Pancreas (tissue), 10 donors: ENCODE results near the gene ADCYAP1R1. TPM values are rescaled to one million over a fixed set of nuclear protein-coding genes. Genes with fewer than 3 reads are reported as not detected.

Source experiments
- ATAC-seq, 4 donors: fragments of 200-7000 bp; cut with Tn5 transposase; one replicate each; pipeline versions ENCODE4 v1.8.0 to v1.9.1; 2020; ENCODE audit warnings: mild to moderate bottlenecking in 4 of 4, moderate library complexity in 4 of 4
- DNase-seq, 6 donors: peaks; one replicate each; pipeline ENCODE4 v3.0.0-alpha.2; 2020
- FAIRE-seq: peaks from 2 replicates; lab custom pipeline; 2012; peaks lifted over from hg19 to GRCh38; lab: Jason Lieb, UNC
- H3K27ac ChIP-seq, 4 donors: fragments of 200-600 bp; sonication (generic); 1 replicate in 3 of 4; 2 replicates in 1 of 4; pipeline versions ENCODE4 v1.5.0 to v1.8.0; 2020
- H3K27me3 ChIP-seq, 4 donors: fragments of 200-600 bp; one replicate each; pipeline ENCODE4 v1.8.0; 2021
- H3K36me3 ChIP-seq, 3 donors: fragments of 200-600 bp; sonication (generic) in 1 of 3; one replicate each; pipeline versions ENCODE4 v1.5.0 to v1.8.0; 2020 to 2021
- H3K4me1 ChIP-seq, 3 donors: fragments of 200-600 bp; one replicate each; pipeline ENCODE4 v1.8.0; 2021
- H3K4me3 ChIP-seq, 4 donors: fragments of 200-600 bp; sonication (generic) in 2 of 4; one replicate each; pipeline versions ENCODE4 v1.5.0 to v1.8.0; 2020 to 2021
- H3K9me3 ChIP-seq, 4 donors: fragments of 200-600 bp; one replicate each; pipeline ENCODE4 v1.8.0; 2021
- CTCF ChIP-seq, 4 donors: fragments of 200-600 bp; sonication (generic) in 3 of 4; IDR thresholded peaks; one replicate each; pipeline versions ENCODE4 v1.5.0 to v1.8.0; 2021; ENCODE audit warnings: antibody characterized with exemption in 4 of 4
- WGBS, 2 donors: extraction: QIAGEN DNeasy Blood & Tissue Kit; methylation state at CpG; one replicate each; pipeline ENCODE4 v1.1.7; 2013; 5-methylcytosine and 5-hydroxymethylcytosine counted together
- intact Hi-C, 3 donors: fragments of 100-400 bp; cut with DNase I; formaldehyde crosslinking; loops; one replicate each; pipeline versions ENCODE4 v1.11.1 to v1.14.2; 2022
- polyA plus RNA-seq, 2 donors: library from polyadenylated mRNA; stranded (reverse); fragments of 200-250 nt; gene quantifications; one replicate each; pipeline ENCODE4 v1.2.3, GENCODE V29; 2013
- total RNA-seq, 6 donors: library from RNA; stranded (reverse); fragmentation: NEBNext Ultra II Directional in 4 of 6; extraction: Animal tissue kit (Norgen Biotek cat#: 25700) in 4 of 6; gene quantifications; one replicate each; pipeline versions ENCODE4 v1.2.1 to v1.2.4, GENCODE V29; 2021 to 2023
- donor health status: healthy with polysubstance abuse.
- donor health status: DM: no; HTN: no; CAD: no; lungs with moderate emphysema.
- donor health status: DM: no; HTN: no; CAD: no.
- donor health status: control.
- donor health status: control.
- donor health status: Bipolar disorder and iron deficiency.
- donor health status: DM: yes; HTN: yes; CAD: no.
- donor health status: DM: no; HTN: no; CAD: no.
- donor health status: DM: no; HTN: no; CAD: no.
- donor health status: DM: yes; HTN: yes; CAD: no.

Gene ADCYAP1R1
- total and polyA plus RNA-seq, 8 donors, result 0.27 to 2.7 (median 0.55) TPM

- no peak for FAIRE-seq
- H3K4me1 ChIP-seq, result no peaks in the 10 kb centered on the region
- no peak for TF ChIP-seq CTCF (IDR thresholded peaks at IDR 0.05)
Measured at GRCh38 chr7:31007634-31008033, 44.5 kb upstream of the ADCYAP1R1 start.

GRCh38 chr7:31014826-31015225 lies 37.3 kb upstream of the ADCYAP1R1 start:
- no peak for DNase-seq
- no peaks in the 10 kb centered on the region for H3K4me1 ChIP-seq
- no peaks in the 10 kb centered on the region for H3K9me3 ChIP-seq
- TF ChIP-seq CTCF (IDR thresholded peaks at IDR 0.05), result no peak
- no peak overlapping the region for H3K4me3 ChIP-seq
- no peak for FAIRE-seq
- ATAC-seq, result no peak
- no peaks in the 10 kb centered on the region for H3K36me3 ChIP-seq
- intact Hi-C loops, result no loop called here
- no peak overlapping the region for H3K27ac ChIP-seq
- H3K27me3 ChIP-seq, result no peaks in the 10 kb centered on the region
- 63 to 82% methylated on average over 3 of the region's 3 CpGs for WGBS, 2 donors

More at GRCh38 chr7:31007634-31008033, 44.5 kb upstream of the ADCYAP1R1 start:
- intact Hi-C loops, result no loop called here
- H3K36me3 ChIP-seq, result no peaks in the 10 kb centered on the region
- DNase-seq (no peak), ATAC-seq (no peak)
- H3K27me3 ChIP-seq, result no peaks in the 10 kb centered on the region
- WGBS, 2 donors, result 52 to 60% methylated on average over 5 of the region's 5 CpGs
- H3K9me3 ChIP-seq, result no peaks in the 10 kb centered on the region
- H3K4me3 ChIP-seq, result no peak overlapping the region
- no peak overlapping the region for H3K27ac ChIP-seq

GRCh38 chr7:31017032-31017675 lies 35.0 kb upstream of the ADCYAP1R1 start:
- ATAC-seq, result no peak
- 76 to 80% methylated on average over 7 of the region's 7 CpGs for WGBS, 2 donors

GRCh38 chr7:31017721-31018120 lies 34.4 kb upstream of the ADCYAP1R1 start:
- WGBS, 2 donors, result 84 to 89% methylated on average over 5 of the region's 5 CpGs
- no peak for FAIRE-seq

More at GRCh38 chr7:31017032-31017675, 35.0 kb upstream of the ADCYAP1R1 start:
- DNase-seq (no peak), FAIRE-seq (no peak)
- Histone ChIP-seq H3K27ac (no peak overlapping the region), H3K4me1 (no peaks in the 10 kb centered on the region), H3K36me3 (no peaks in the 10 kb centered on the region), H3K27me3 (no peaks in the 10 kb centered on the region), H3K9me3 (no peaks in the 10 kb centered on the region), H3K4me3 (no peak overlapping the region)
- TF ChIP-seq CTCF (IDR thresholded peaks at IDR 0.05), result no peak
- intact Hi-C loops, result no loop called here

More at GRCh38 chr7:31017721-31018120, 34.4 kb upstream of the ADCYAP1R1 start:
- intact Hi-C loops, result no loop called here
- no peak for TF ChIP-seq CTCF (IDR thresholded peaks at IDR 0.05)
- Histone ChIP-seq H3K4me1 (no peaks in the 10 kb centered on the region), H3K27ac (no peak overlapping the region), H3K36me3 (no peaks in the 10 kb centered on the region), H3K9me3 (no peaks in the 10 kb centered on the region), H3K27me3 (no peaks in the 10 kb centered on the region), H3K4me3 (no peak overlapping the region)
- DNase-seq, result no peak
- ATAC-seq, result no peak
